Transverse colon (tissue), 4 donors: ENCODE data around the gene CPA2.

Experiments used
- CTCF ChIP-seq, 5 experiments: fragments of 200-600 bp in 3 of 5; fragments of 450-650 bp in 2 of 5; sonication (generic) in 3 of 5; IDR thresholded peaks; 1 replicate in 2 of 5; 2 replicates in 3 of 5; pipeline ENCODE4 v1.5.1; 2016 to 2017; ENCODE audit warnings: antibody characterized with exemption in 5 of 5, inconsistent platforms in 3 of 5, mild to moderate bottlenecking in 2 of 5, moderate library complexity in 1 of 5
- EP300 ChIP-seq: sonication (generic); formaldehyde crosslinking; IDR thresholded peaks from one replicate; pipeline ENCODE4 v1.6.1; 2017; ENCODE audit warnings: antibody characterized with exemption, low read depth
- POLR2A ChIP-seq: fragments of 450-650 bp; IDR thresholded peaks from one replicate; pipeline ENCODE4 v1.6.1; 2016; ENCODE audit warnings: antibody characterized with exemption, mild to moderate bottlenecking, moderate library complexity
- POLR2AphosphoS5 ChIP-seq, 3 donors: sonication (generic); formaldehyde crosslinking; IDR thresholded peaks; one replicate each; pipeline ENCODE4 v1.6.1; 2016; ENCODE audit warnings: antibody characterized with exemption in 3 of 3

GRCh38 chr7:130270947-130271800 is 4.5 kb downstream of the CPA2 start:
- no peak for TF ChIP-seq CTCF (IDR thresholded peaks at IDR 0.05)
- TF ChIP-seq POLR2A = no peak
- no peak for TF ChIP-seq POLR2AphosphoS5 (IDR thresholded peaks at IDR 0.05)
- TF ChIP-seq EP300 = no peak
